Adipocyte (in vitro differentiated cells): ENCODE results near the gene CFAP99.

Experiments used
- DNase-seq: peaks from one replicate; pipeline ENCODE4 v3.0.0-alpha.2; 2015; ENCODE audit warnings: low read depth
- H3K27me3 ChIP-seq: replicated peaks from 2 replicates; pipeline ENCODE4 v1.7.0; 2013; ENCODE audit warnings: mild to moderate bottlenecking, low read length, moderate library complexity; ENCODE audit not compliant: control insufficient read depth, insufficient read depth
- H3K36me3 ChIP-seq: 2 replicates; pipeline ENCODE4 v1.7.0; 2013; ENCODE audit warnings: low read length, mild to moderate bottlenecking, moderate library complexity; ENCODE audit not compliant: control insufficient read depth, insufficient read depth, severe bottlenecking
- H3K4me1 ChIP-seq: 2 replicates; pipeline ENCODE4 v1.7.0; 2013; ENCODE audit warnings: mild to moderate bottlenecking, low read length, moderate library complexity; ENCODE audit not compliant: control insufficient read depth, insufficient read depth
- H3K4me3 ChIP-seq: 2 replicates; pipeline ENCODE4 v1.7.0; 2013; ENCODE audit warnings: mild to moderate bottlenecking, low read length, moderate library complexity
- H3K9ac ChIP-seq: 2 replicates; pipeline ENCODE4 v1.7.0; 2013; ENCODE audit warnings: mild to moderate bottlenecking, low read length, moderate library complexity
- H3K9me3 ChIP-seq: 2 replicates; pipeline ENCODE4 v1.7.0; 2013; ENCODE audit warnings: mild to moderate bottlenecking, low read length, moderate library complexity; ENCODE audit not compliant: control insufficient read depth

Gene CFAP99

GRCh38 chr4:2393353-2394270 is 25.1 kb upstream of the CFAP99 start:
- peaks cover 14% of the 10 kb centered on the region for H3K27me3 ChIP-seq
- no peak overlapping the region for H3K9ac ChIP-seq
- H3K4me1 ChIP-seq, result no peaks in the 10 kb centered on the region
- no peaks in the 10 kb centered on the region for H3K9me3 ChIP-seq
- H3K4me3 ChIP-seq, result peak overlapping the region; percentile 54
- no peaks in the 10 kb centered on the region for H3K36me3 ChIP-seq
- DNase-seq, result no peak

- no peak overlapping the region for H3K4me3 ChIP-seq
- no peak overlapping the region for H3K9ac ChIP-seq
- no peaks in the 10 kb centered on the region for H3K36me3 ChIP-seq
- no peaks in the 10 kb centered on the region for H3K9me3 ChIP-seq
- peaks cover 10% of the 10 kb centered on the region for H3K27me3 ChIP-seq
- DNase-seq, result no peak
- no peaks in the 10 kb centered on the region for H3K4me1 ChIP-seq
Measured at GRCh38 chr4:2394528-2394927, 24.2 kb upstream of the CFAP99 start.

GRCh38 chr4:2395038-2395437 is 23.7 kb upstream of the CFAP99 start:
- peaks cover 10% of the 10 kb centered on the region for H3K27me3 ChIP-seq

DNA sequence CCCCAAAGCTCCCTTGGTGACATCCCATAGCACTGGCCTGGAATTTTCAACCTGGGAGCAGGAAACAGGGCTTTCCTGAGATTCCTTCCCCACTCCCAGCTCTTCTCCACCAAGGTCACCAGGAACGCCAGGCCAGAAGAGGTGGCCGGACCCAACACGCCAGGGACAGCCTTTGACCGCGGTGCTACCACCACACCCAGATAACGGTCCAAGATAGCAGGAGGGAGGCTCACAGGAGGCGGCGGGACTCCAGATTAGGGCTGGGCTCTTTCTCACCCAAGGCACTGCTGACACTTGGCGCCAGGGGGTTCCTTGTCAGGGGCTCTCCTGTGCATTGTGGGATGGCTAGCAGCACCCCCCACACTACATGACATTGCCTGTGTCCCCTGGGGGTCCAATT is 23.2 kb upstream of the CFAP99 start:
- no peak for DNase-seq
- peaks cover 10% of the 10 kb centered on the region for H3K27me3 ChIP-seq
- H3K9me3 ChIP-seq, result no peaks in the 10 kb centered on the region
- no peaks in the 10 kb centered on the region for H3K36me3 ChIP-seq
- H3K4me3 ChIP-seq, result no peak overlapping the region
- no peak overlapping the region for H3K9ac ChIP-seq
- H3K4me1 ChIP-seq, result no peaks in the 10 kb centered on the region

More at GRCh38 chr4:2395038-2395437, 23.7 kb upstream of the CFAP99 start:
- H3K4me3 ChIP-seq, result no peak overlapping the region
- no peaks in the 10 kb centered on the region for H3K9me3 ChIP-seq
- peak; percentile 69 for DNase-seq
- no peaks in the 10 kb centered on the region for H3K4me1 ChIP-seq
- H3K9ac ChIP-seq, result no peak overlapping the region
- no peaks in the 10 kb centered on the region for H3K36me3 ChIP-seq

- Histone ChIP-seq H3K36me3 (no peaks in the 10 kb centered on the region), H3K9ac (no peak overlapping the region), H3K9me3 (no peaks in the 10 kb centered on the region), H3K4me1 (peaks cover 4% of the 10 kb centered on the region), H3K4me3 (no peak overlapping the region), H3K27me3 (peaks cover 9% of the 10 kb centered on the region)
- no peak for DNase-seq
Measured at GRCh38 chr4:2396781-2397368, 21.9 kb upstream of the CFAP99 start.

DNA sequence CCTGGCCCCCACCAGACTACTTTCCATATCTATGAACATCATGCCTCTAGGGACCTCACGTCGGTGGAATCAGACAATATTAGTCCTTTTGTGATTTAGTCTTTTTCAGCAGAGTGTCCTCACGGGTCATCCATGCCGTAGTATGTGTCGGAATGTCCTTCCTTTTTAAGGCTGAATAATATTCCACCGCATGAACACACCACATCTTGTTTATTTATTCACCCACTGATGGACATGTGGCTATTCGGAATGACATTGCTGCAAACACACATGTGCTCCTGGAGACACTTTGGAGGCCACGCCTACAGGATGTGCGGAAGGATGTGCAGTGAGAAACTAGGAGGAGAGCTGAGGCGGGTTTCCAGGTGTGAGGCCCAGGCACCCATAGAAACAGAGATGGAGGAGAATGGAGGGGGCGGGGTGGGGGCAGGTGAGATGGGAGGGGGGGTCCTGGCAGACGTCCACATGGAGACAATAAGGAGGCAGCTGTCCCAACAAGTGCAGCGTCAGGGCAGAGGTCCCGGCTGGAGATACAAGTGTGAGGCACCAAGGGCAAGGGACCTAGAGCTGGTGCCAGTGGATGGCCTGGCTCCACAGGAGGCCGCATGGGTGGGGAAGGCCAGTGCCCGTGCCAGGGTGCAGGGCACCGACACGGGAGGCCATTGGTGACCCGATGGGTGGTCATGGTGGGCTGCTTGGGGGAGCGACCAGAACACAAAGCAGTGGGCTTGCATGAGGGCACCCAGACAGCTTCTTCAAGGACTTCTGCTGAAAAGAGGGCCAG is 21.0 kb upstream of the CFAP99 start:
- DNase-seq, result no peak

GRCh38 chr4:2399216-2399615 is 19.5 kb upstream of the CFAP99 start:
- H3K27me3 ChIP-seq, result peaks cover 8% of the 10 kb centered on the region
- H3K36me3 ChIP-seq, result no peaks in the 10 kb centered on the region
- no peak for DNase-seq
- no peak overlapping the region for H3K9ac ChIP-seq
- no peaks in the 10 kb centered on the region for H3K9me3 ChIP-seq
- H3K4me1 ChIP-seq, result peaks cover 9% of the 10 kb centered on the region
- no peak overlapping the region for H3K4me3 ChIP-seq

More for the DNA sequence above, 21.0 kb upstream of the CFAP99 start:
- Histone ChIP-seq H3K4me1 (peaks cover 9% of the 10 kb centered on the region), H3K9me3 (no peaks in the 10 kb centered on the region), H3K27me3 (peaks cover 10% of the 10 kb centered on the region), H3K36me3 (no peaks in the 10 kb centered on the region), H3K4me3 (no peak overlapping the region), H3K9ac (no peak overlapping the region)

DNA sequence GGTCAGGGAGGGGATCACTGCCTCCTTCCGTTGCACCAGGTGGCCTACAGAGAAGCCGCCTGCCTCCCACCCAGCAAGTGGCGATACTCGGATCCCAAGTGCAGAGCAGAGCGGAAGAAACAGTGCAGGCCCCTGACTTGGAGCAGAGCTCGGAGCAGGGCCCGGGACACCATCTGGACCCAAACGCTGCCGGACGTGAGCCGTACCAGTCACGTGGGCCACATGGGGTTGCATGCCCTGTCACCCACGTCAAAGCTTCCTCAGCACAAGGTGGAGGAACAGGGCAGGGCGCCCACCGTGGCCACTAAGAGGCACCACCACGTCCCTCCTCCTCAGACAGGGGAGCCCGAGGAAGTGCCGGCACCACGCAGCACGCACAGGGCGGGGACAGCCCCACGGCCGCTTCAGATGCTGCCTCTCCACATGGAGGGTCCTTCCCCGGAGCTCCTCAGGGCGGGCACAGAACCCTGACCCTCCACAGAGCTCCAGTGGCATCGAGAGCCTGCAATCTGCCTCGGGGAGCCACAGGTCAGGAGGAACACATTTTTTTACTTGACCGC is 19.0 kb upstream of the CFAP99 start:
- Histone ChIP-seq H3K36me3 (no peaks in the 10 kb centered on the region), H3K9me3 (no peaks in the 10 kb centered on the region), H3K4me3 (no peak overlapping the region), H3K4me1 (peaks cover 9% of the 10 kb centered on the region), H3K9ac (no peak overlapping the region), H3K27me3 (peaks cover 6% of the 10 kb centered on the region)
- DNase-seq, result no peak

DNA sequence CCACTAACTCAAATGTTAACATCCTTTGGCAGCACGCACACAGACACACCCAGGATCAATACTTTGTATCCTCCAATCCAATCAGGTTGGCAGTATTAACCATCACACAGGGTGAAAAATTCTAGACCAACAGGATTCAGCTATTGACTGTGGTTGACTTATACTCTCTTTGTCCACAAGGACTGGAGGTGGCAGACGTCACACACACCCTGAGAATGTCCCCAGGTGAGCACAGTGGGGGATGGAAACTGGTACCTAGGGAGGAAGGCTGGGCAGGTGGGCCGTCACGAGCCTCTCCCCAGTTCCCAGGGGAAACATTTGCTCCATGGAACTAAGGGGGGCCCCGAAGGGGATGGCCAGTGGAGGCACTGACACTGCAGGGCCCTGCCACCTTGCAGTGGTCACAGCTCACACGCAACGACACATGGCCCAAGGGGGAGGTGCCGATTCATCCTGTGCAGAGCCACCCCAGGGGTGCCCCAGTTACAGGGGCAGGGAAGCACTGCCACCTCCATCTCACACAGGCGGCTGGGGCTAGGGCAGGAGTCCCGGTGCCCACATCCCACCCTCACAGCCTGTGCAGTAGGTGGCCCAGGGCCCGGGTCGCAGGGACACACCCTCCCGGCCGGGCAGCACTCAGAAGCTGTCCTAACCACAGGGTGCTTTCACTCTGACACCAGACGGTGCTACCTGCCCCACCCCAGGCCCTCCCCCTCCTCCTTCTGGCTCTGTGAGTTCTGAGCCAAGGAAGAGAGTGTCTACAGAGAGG is 17.7 kb upstream of the CFAP99 start:
- no peak overlapping the region for H3K4me3 ChIP-seq
- no peak for DNase-seq
- H3K9ac ChIP-seq, result no peak overlapping the region
- no peaks in the 10 kb centered on the region for H3K9me3 ChIP-seq
- H3K4me1 ChIP-seq, result peaks cover 9% of the 10 kb centered on the region
- H3K36me3 ChIP-seq, result no peaks in the 10 kb centered on the region
- H3K27me3 ChIP-seq, result peaks cover 9% of the 10 kb centered on the region

DNA sequence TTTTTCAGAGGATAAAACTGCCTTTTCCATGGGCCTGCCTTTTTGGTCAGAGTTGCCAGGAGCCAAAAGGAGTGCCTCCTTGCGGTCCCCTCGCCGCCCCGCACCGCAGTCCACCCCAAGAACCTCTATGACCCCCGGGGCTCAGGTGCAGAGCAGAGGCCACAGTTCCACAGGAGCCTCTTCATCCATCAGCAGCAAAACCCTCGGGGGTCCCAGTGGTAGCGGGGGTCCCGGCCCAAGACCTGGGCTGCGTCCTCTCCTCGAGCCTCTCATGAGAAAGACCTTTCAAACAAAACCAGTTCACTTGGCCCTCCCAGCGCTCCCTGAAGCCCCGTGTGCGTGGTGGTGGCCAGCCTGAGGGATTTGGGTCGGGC is 17.2 kb upstream of the CFAP99 start:
- H3K4me1 ChIP-seq, result peaks cover 9% of the 10 kb centered on the region
- H3K4me3 ChIP-seq, result peak overlapping the region; percentile 69
- no peaks in the 10 kb centered on the region for H3K36me3 ChIP-seq
- no peak for DNase-seq
- no peak overlapping the region for H3K9ac ChIP-seq
- H3K27me3 ChIP-seq, result peaks cover 11% of the 10 kb centered on the region
- H3K9me3 ChIP-seq, result no peaks in the 10 kb centered on the region
